Esophagus muscularis mucosa (tissue), 4 donors: ENCODE measurements around the gene CUL4B.

ENCODE experiments used
- EP300 ChIP-seq: sonication (generic); formaldehyde crosslinking; IDR thresholded peaks from one replicate; pipeline ENCODE4 v1.6.1; 2017; ENCODE audit warnings: antibody characterized with exemption
- POLR2A ChIP-seq: fragments of 450-650 bp; IDR thresholded peaks from one replicate; pipeline ENCODE4 v1.6.1; 2017; ENCODE audit warnings: antibody characterized with exemption, moderate library complexity, mild to moderate bottlenecking, low read depth
- POLR2AphosphoS5 ChIP-seq, 2 donors: sonication (generic); formaldehyde crosslinking; IDR thresholded peaks; one replicate each; pipeline ENCODE4 v1.6.1; 2017; ENCODE audit warnings: antibody characterized with exemption in 2 of 2
- TF ChIP-seq, protein P1 (sequence below), 3 experiments: fragments of 200-600 bp in 2 of 3; fragments of 450-650 bp in 1 of 3; sonication (generic) in 2 of 3; IDR thresholded peaks; one replicate each; pipeline ENCODE4 v1.5.1; 2017 to 2019; ENCODE audit warnings: antibody characterized with exemption in 3 of 3, mild to moderate bottlenecking in 2 of 3, moderate library complexity in 1 of 3

DNA sequence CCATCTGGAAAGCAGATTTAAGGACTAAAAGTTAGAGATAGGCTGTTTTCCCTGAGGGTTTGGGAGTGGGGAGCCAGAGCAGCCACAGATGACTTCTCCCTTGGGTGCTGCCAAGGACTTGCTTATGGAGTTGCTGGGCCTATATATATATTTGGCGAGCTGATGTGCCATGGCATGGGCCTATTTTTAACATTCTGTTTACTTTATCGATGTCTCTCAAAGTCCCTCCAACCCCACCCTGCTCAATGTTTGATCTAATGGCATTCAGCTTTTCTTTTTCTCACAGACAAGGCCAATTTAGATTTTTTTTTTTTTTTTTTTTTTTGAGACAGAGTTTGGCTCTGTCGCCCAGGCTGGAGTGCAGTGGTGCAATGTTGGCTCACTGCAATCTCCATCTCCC lies 6.1 kb upstream of the CUL4B start:
- TF ChIP-seq, protein P1, sequence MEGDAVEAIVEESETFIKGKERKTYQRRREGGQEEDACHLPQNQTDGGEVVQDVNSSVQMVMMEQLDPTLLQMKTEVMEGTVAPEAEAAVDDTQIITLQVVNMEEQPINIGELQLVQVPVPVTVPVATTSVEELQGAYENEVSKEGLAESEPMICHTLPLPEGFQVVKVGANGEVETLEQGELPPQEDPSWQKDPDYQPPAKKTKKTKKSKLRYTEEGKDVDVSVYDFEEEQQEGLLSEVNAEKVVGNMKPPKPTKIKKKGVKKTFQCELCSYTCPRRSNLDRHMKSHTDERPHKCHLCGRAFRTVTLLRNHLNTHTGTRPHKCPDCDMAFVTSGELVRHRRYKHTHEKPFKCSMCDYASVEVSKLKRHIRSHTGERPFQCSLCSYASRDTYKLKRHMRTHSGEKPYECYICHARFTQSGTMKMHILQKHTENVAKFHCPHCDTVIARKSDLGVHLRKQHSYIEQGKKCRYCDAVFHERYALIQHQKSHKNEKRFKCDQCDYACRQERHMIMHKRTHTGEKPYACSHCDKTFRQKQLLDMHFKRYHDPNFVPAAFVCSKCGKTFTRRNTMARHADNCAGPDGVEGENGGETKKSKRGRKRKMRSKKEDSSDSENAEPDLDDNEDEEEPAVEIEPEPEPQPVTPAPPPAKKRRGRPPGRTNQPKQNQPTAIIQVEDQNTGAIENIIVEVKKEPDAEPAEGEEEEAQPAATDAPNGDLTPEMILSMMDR (IDR thresholded peaks at IDR 0.05): no peak
- no peak for TF ChIP-seq POLR2AphosphoS5 (IDR thresholded peaks at IDR 0.05)
- TF ChIP-seq EP300: no peak
- no peak for TF ChIP-seq POLR2A
